Uterine smooth muscle cell (primary cell): ENCODE measurements around the gene GFI1. TPM values are rescaled to one million over a fixed set of nuclear protein-coding genes. Genes with fewer than 3 reads are reported as not detected.

Source experiments
- total RNA-seq: library from RNA; depleted of rRNA; stranded (reverse); fragments of >200 nt; gene quantifications from 2 replicates; pipeline ENCODE4 v1.2.3, GENCODE V29; 2014

The GFI1 gene
- 0.11 TPM in 1 of 2 replicates, not detected in the other for total RNA-seq

DNA sequence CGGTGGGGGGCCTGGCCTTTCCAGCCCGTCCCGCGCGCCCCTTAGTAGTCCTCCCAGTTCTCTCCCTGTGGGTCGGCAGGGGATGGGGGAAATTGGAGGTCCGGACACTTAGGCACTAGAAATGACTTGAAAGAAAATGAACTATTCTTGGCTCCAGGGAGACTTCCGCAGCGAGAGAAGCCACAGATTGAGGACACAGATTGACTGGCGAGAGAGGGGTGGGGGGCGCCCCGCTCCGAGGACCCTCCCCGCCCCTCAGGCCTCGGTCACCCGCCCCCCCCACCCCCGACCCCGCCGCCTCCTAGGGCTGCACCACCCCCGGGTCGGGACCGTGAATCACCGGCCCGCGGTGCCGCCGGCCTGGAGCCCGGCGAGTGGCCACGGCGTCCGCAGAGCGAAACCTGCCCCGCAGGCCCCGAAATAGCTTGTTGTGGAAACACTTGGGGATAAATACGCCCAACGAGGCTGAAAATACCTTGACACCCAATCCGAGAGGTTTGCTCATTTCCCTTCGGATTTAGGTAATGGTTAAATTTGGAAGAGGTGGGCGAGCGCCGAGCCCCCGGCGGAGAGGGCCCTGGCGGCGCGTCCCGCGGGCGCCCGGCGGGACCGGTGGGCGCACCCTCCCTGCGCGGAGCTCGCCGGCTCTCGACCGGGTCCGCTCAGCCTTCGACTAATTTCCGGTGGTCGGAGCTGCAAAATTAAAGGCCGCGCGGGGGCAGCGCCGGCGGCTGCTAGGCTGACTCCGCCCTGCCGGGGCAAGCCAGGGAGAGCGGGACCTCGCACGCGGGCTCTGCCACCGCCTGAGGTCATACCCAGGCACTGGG, at the start of gene GFI1:
Gene GFI1, minus strand, starts transcription at position 675 of the 827 bp plus-strand sequence. CDS start 3,438 bp downstream, outside the sequence.

Other genes with a start within 250 kb of the GFI1 start
- 8.5 and 12.4 TPM in 2 replicates for gene GLMN, start 187.9 kb downstream of the GFI1 start, total RNA-seq
- gene RPAP2, start 187.9 kb downstream of the GFI1 start, total RNA-seq: 10.2 and 14.8 TPM in 2 replicates